ENCODE measurements around the gene RPS29. TPM values are rescaled to one million over a fixed set of nuclear protein-coding genes. Genes with fewer than 3 reads are reported as not detected.
A peak's percentile ranks its signal among the peaks of the same experiment; 100 is the strongest.

Gene RPS29
- total and polyA plus RNA-seq, 3 experiments from 2014 or later: 1,908 to 8,830 (median 2,102) TPM

DNA sequence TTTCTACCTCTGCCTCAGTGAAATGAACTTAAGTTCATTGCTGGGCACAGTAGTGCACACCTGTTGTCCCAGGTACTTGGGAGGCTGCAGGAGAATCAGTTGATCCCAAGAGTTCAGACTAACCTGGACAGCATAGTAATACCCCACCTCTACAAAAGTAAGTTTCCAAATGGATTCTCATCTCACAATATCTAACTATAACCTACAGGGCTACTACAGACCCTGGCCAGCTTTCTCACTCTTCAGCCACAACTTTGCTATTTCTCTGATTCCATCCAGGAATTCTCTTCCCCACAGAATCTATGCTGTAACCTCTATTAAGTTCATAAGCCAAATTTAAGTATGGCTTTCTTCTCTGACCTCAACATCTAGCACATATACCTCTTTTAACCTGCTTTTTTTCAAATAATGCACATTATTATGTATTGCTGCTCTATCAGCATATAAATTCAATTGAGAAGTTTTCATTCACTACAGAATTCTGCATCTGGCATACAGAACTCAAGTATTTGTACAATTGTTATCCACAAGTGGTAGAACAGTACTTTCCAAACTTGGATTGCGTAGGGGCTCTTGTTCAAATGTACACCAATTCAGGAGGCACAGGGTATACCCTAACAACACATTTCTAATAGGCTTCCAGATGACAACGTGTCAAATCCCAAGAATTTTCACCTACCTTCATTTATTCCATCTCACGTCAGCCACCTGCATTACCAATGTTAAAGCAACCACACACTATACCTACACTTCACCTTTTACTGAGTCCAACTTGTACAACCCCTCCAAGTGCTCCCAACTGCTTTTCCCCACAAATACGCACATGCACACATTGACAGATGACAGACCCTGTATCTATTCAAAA is 3.8 kb downstream of the RPS29 start:
- H3K9me3 ChIP-seq (ENCODE audit: low read length): no peaks in the 10 kb centered on the region
- H3K27ac ChIP-seq (ENCODE audit: low read depth, low read length): no peak overlapping the region
- no peaks in the 10 kb centered on the region for H3K27me3 ChIP-seq (ENCODE audit: insufficient read depth, low read length, poor library complexity, severe bottlenecking)
- Mint-ChIP-seq H3K4me3 (peak overlapping the region in 6 of 7 donors; percentile 4 to 37 (median 22)), H3K36me3 (peaks cover 10 to 70% (median 23%) of the 10 kb centered on the region in 3 donors), H3K9me3 (peaks cover 0 to 4% (median 3%) of the 10 kb centered on the region in 5 donors), H3K27ac (peak overlapping the region; percentile 21 to 100 (median 82)), H3K27me3 (peaks cover 0 to 9% of the 10 kb centered on the region in 2 donors), H3K4me1 (peaks cover 65 to 90% (median 73%) of the 10 kb centered on the region in 3 donors)
- H3K36me3 ChIP-seq (ENCODE audit: insufficient read depth, low read length): peaks cover 17% of the 10 kb centered on the region
- no peak overlapping the region for H3K4me3 ChIP-seq (ENCODE audit: low read length)
- ChIA-PET CTCF (interaction anchor here (0.6 kb wide), 1 partner anchor 45 kb away, joined by 5 read pairs; no protein-coding TSS in a partner anchor), POLR2A (no interaction called here)
- DNase-seq: peak in 1 of 5 donors; percentile 11
- peaks cover 36% of the 10 kb centered on the region for H3K4me1 ChIP-seq (ENCODE audit: insufficient read depth, low read length)

GRCh38 chr14:49581209-49582112 is 4.7 kb downstream of the RPS29 start:
- Histone ChIP-seq H3K4me1 (ENCODE audit: insufficient read depth, low read length) (peaks cover 36% of the 10 kb centered on the region), H3K36me3 (ENCODE audit: insufficient read depth, low read length) (peaks cover 20% of the 10 kb centered on the region), H3K4me3 (ENCODE audit: low read length) (no peak overlapping the region), H3K27me3 (ENCODE audit: insufficient read depth, low read length, poor library complexity, severe bottlenecking) (no peaks in the 10 kb centered on the region), H3K9me3 (ENCODE audit: low read length) (no peaks in the 10 kb centered on the region), H3K27ac (ENCODE audit: low read depth, low read length) (no peak overlapping the region)
- Mint-ChIP-seq H3K9me3 (peaks cover 0 to 4% (median 3%) of the 10 kb centered on the region in 5 donors), H3K36me3 (peaks cover 10 to 75% (median 28%) of the 10 kb centered on the region in 3 donors), H3K27me3 (peaks cover 0 to 5% of the 10 kb centered on the region in 2 donors), H3K27ac (peak overlapping the region in 7 of 8 donors; percentile 23 to 99 (median 71)), H3K4me3 (peak overlapping the region in 3 of 7 donors; percentile 6 to 20 (median 14)), H3K4me1 (peaks cover 60 to 83% (median 69%) of the 10 kb centered on the region in 3 donors)
- ChIA-PET CTCF (no interaction called here), POLR2A (no interaction called here)
- no peak for DNase-seq

DNA sequence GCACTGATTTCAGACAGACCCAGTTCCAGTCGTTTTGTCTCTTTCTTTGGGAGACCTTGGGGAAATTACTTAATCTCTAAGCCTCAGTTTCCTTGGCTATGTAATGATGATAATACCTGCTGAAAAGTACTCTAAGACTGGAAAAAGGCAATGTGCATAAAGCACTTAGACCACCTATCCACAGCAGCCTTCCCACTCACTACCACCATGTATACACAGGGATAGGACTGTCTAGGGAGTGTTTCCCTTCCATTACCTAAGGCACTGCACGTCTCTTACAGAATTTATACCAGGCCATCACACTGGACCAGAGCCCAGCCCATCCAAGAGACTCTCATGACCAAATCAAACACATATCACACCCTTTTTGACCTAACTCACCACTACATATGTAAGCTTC is 6.3 kb downstream of the RPS29 start:
- no peak for DNase-seq
- no peaks in the 10 kb centered on the region for H3K9me3 Mint-ChIP-seq
- H3K27ac Mint-ChIP-seq: peak overlapping the region in 7 of 8 donors; percentile 7 to 78 (median 36)
- H3K27me3 Mint-ChIP-seq: no peaks in the 10 kb centered on the region
- CTCF ChIA-PET: no interaction called here
- Histone ChIP-seq H3K27ac (ENCODE audit: low read depth, low read length) (no peak overlapping the region), H3K4me1 (ENCODE audit: insufficient read depth, low read length) (peaks cover 36% of the 10 kb centered on the region), H3K36me3 (ENCODE audit: insufficient read depth, low read length) (peaks cover 20% of the 10 kb centered on the region), H3K9me3 (ENCODE audit: low read length) (no peaks in the 10 kb centered on the region), H3K27me3 (ENCODE audit: insufficient read depth, low read length, poor library complexity, severe bottlenecking) (no peaks in the 10 kb centered on the region), H3K4me3 (ENCODE audit: low read length) (no peak overlapping the region)
- no peak overlapping the region for H3K4me3 Mint-ChIP-seq
- H3K4me1 Mint-ChIP-seq: peaks cover 54 to 67% (median 59%) of the 10 kb centered on the region in 3 donors
- peaks cover 3 to 65% (median 25%) of the 10 kb centered on the region in 3 donors for H3K36me3 Mint-ChIP-seq
- POLR2A ChIA-PET: no interaction called here

DNA sequence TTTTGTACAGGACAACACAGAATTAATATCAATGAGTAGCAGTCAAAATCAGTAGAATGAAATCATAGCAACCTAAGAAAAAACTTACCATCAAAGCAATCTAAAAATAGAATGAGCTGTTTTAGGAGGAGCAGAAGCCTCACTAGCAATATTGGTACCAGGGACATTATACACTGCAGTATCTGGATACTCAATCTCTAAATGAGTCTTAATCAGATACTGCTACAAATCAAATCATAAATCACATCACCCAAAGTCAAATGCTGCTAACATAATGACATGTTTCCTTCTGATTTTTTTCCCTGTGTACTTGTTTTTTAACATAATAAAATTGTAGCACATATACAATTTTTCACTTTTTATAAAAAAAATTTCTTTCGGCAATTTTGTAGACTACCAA is 8.0 kb downstream of the RPS29 start:
- ChIA-PET POLR2A (no interaction called here), CTCF (no interaction called here)
- Mint-ChIP-seq H3K27ac (peak overlapping the region in 5 of 8 donors; percentile 2 to 72 (median 41)), H3K9me3 (no peaks in the 10 kb centered on the region), H3K4me1 (peaks cover 37 to 50% (median 42%) of the 10 kb centered on the region in 3 donors), H3K36me3 (peaks cover 0 to 62% (median 28%) of the 10 kb centered on the region in 3 donors), H3K27me3 (no peaks in the 10 kb centered on the region), H3K4me3 (no peak overlapping the region)
- Histone ChIP-seq H3K27ac (ENCODE audit: low read depth, low read length) (no peak overlapping the region), H3K9me3 (ENCODE audit: low read length) (no peaks in the 10 kb centered on the region), H3K4me1 (ENCODE audit: insufficient read depth, low read length) (peaks cover 21% of the 10 kb centered on the region), H3K36me3 (ENCODE audit: insufficient read depth, low read length) (peaks cover 16% of the 10 kb centered on the region), H3K27me3 (ENCODE audit: insufficient read depth, low read length, poor library complexity, severe bottlenecking) (no peaks in the 10 kb centered on the region), H3K4me3 (ENCODE audit: low read length) (no peak overlapping the region)
- no peak for DNase-seq

- Mint-ChIP-seq H3K36me3 (peaks cover 14 to 50% (median 17%) of the 10 kb centered on the region in 3 donors), H3K4me1 (peaks cover 6 to 13% (median 7%) of the 10 kb centered on the region in 3 donors), H3K27me3 (no peaks in the 10 kb centered on the region), H3K9me3 (peaks cover 0 to 5% (median 3%) of the 10 kb centered on the region in 5 donors), H3K27ac (no peak overlapping the region), H3K4me3 (no peak overlapping the region)
- Histone ChIP-seq H3K27ac (ENCODE audit: low read depth, low read length) (no peak overlapping the region), H3K36me3 (ENCODE audit: insufficient read depth, low read length) (peaks cover 16% of the 10 kb centered on the region), H3K4me3 (ENCODE audit: low read length) (no peak overlapping the region), H3K4me1 (ENCODE audit: insufficient read depth, low read length) (no peaks in the 10 kb centered on the region), H3K27me3 (ENCODE audit: insufficient read depth, low read length, poor library complexity, severe bottlenecking) (no peaks in the 10 kb centered on the region), H3K9me3 (ENCODE audit: low read length) (peaks cover 6% of the 10 kb centered on the region)
- POLR2A ChIA-PET: no interaction called here
- DNase-seq: no peak
- CTCF ChIA-PET: no interaction called here
These were observed 12.1 kb downstream of the RPS29 start for GRCh38 chr14:49574038-49574437.

- Histone ChIP-seq H3K9me3 (ENCODE audit: low read length) (peaks cover 6% of the 10 kb centered on the region), H3K4me1 (ENCODE audit: insufficient read depth, low read length) (no peaks in the 10 kb centered on the region), H3K4me3 (ENCODE audit: low read length) (no peak overlapping the region), H3K36me3 (ENCODE audit: insufficient read depth, low read length) (peaks cover 7% of the 10 kb centered on the region), H3K27me3 (ENCODE audit: insufficient read depth, low read length, poor library complexity, severe bottlenecking) (no peaks in the 10 kb centered on the region), H3K27ac (ENCODE audit: low read depth, low read length) (no peak overlapping the region)
- POLR2A ChIA-PET: no interaction called here
- H3K27me3 Mint-ChIP-seq: no peaks in the 10 kb centered on the region
- H3K9me3 Mint-ChIP-seq: peaks cover 0 to 5% (median 3%) of the 10 kb centered on the region in 5 donors
- H3K4me1 Mint-ChIP-seq: no peaks in the 10 kb centered on the region
- no peak overlapping the region for H3K4me3 Mint-ChIP-seq
- CTCF ChIA-PET: no interaction called here
- no peak overlapping the region for H3K27ac Mint-ChIP-seq
- peaks cover 6 to 21% (median 14%) of the 10 kb centered on the region in 3 donors for H3K36me3 Mint-ChIP-seq
- no peak for DNase-seq
These were observed 16.9 kb downstream of the RPS29 start for GRCh38 chr14:49569281-49569680.

DNA sequence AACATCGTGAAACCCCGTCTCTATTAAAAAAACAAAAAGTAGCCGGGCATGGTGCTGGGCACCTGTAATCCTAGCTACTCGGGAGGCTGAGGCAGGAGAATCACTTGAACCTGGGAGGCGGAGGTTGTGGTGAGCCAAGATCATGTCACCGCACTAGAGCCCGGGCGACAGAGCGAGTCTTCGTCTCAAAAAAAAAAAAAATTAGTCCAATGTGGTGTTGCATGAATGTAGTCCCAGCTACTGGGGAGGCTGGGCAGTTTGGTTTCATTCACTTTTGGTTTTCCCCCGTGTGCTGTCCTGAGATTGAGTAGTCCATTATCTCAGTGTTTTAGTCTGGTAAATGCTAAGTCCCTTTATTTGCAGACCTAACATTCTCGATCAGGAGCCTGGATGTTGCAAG is 19.5 kb downstream of the RPS29 start:
- no peak for DNase-seq
- no peak overlapping the region for H3K4me3 ChIP-seq (ENCODE audit: low read length)
- H3K4me1 ChIP-seq (ENCODE audit: insufficient read depth, low read length): no peaks in the 10 kb centered on the region
- peaks cover 7% of the 10 kb centered on the region for H3K36me3 ChIP-seq (ENCODE audit: insufficient read depth, low read length)
- no peak overlapping the region for H3K27ac Mint-ChIP-seq
- CTCF ChIA-PET: no interaction called here
- peaks cover 1 to 5% of the 10 kb centered on the region in 2 donors for H3K27me3 Mint-ChIP-seq
- H3K36me3 Mint-ChIP-seq: peaks cover 3 to 18% (median 11%) of the 10 kb centered on the region in 3 donors
- H3K27me3 ChIP-seq (ENCODE audit: insufficient read depth, low read length, poor library complexity, severe bottlenecking): no peaks in the 10 kb centered on the region
- no peak overlapping the region for H3K27ac ChIP-seq (ENCODE audit: low read depth, low read length)
- peaks cover 3 to 6% (median 3%) of the 10 kb centered on the region in 5 donors for H3K9me3 Mint-ChIP-seq
- POLR2A ChIA-PET: no interaction called here
- no peaks in the 10 kb centered on the region for H3K4me1 Mint-ChIP-seq
- H3K4me3 Mint-ChIP-seq: no peak overlapping the region
- peaks cover 6% of the 10 kb centered on the region for H3K9me3 ChIP-seq (ENCODE audit: low read length)
